Ammon's horn (tissue), 1 donor: Measurements from ENCODE around the gene TSPAN16.

Experiments used
- DNase-seq: peaks from one replicate; pipeline ENCODE4 v3.0.0-alpha.2; 2016; ENCODE audit warnings: low spot score

TSPAN16 gene, protein sequence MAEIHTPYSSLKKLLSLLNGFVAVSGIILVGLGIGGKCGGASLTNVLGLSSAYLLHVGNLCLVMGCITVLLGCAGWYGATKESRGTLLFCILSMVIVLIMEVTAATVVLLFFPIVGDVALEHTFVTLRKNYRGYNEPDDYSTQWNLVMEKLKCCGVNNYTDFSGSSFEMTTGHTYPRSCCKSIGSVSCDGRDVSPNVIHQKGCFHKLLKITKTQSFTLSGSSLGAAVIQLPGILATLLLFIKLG

DNA sequence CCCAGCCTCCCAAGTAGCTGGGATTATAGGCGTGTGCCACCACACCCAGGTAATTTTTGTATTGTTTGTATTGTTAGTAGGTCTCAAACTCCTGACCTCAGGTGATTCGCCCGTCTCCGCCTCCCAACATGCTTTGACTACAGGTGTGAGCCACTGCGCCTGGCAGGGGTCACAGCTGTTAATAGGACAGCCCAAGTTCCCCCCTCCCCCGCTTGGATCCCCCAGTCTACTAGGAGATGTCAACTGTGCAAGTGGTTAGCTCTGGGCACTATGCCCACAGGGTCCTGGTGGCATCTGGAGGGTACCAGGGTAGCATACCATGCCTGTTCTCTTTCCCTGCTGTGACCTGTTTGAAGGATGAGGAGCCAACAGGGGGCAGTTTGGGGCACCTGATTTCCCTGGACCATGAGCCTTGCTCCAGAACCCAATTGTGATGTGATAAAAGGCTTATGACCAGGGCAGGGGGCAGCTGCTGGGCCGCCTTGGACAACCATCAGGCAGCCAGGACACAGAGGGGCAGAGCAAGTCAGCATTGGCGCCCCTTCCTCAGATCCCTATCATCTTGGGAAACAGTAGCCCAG lies at the start of gene TSPAN16:
TSS of gene TSPAN16 (plus strand) at position 496 of the 581 bp plus-strand sequence. CDS start 138 bp downstream, outside the sequence.
- DNase-seq = no peak

GRCh38 chr19:11246941-11247340 lies 49.0 kb upstream of the TSPAN16 start:
- DNase-seq = no peak

GRCh38 chr19:11247391-11247790 lies 48.6 kb upstream of the TSPAN16 start:
- no peak for DNase-seq

DNA sequence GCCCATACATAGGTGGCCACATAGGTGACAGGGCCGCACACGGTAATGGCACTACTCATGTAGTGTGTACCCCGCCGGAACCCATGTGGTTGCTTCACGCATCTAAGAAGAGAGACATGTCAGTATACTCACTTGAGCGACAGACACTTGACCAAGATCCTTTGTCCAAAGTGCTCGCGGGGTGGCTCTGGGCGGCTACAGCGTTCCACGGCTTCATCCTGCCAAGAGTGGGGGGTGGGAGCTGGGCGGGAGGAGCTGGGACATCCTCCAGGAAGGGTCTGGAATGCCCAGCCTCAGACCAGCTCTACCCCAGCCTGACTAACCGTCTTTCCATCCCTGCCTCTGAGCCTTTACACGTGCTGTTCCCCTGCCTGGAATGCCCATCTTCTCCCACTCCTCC lies 48.0 kb upstream of the TSPAN16 start:
- DNase-seq = no peak

- DNase-seq = no peak
Observed at GRCh38 chr19:11248852-11249251, 47.1 kb upstream of the TSPAN16 start.

GRCh38 chr19:11251217-11251616 lies 44.7 kb upstream of the TSPAN16 start:
- DNase-seq = no peak

DNA sequence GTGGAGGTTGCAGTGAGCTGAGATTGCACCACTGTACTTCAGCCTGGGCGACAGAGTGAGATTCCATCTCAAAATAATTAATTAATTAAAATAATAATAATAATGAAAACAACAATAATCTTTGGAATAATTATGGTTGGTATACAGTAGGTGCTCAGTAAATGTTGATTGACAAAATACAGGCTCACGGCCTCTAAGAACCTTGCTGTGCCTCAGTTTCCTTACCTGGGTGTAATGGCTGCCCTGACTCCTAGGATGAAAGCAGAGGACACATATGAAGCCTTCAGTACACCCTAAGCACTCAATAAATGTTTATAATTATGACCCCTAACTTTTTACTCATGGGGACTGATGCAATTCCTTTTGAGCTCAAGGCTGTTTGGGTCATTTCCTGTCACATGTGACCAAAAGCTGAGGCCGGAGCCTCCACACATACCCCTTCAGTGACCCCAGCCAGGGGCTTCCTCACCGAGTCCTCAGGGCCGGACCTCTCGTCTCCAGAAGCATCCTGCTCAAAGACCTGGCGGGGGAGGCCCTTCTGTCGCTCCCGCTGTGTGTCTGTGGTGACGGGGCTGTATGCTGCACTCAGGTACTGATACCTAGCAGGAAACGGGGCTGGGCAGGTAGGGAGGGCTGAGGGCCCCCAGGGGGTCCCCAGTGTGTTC lies 44.2 kb upstream of the TSPAN16 start:
- no peak for DNase-seq

GRCh38 chr19:11252665-11253355 lies 43.1 kb upstream of the TSPAN16 start:
- DNase-seq = no peak

GRCh38 chr19:11254666-11255065 lies 41.3 kb upstream of the TSPAN16 start:
- no peak for DNase-seq

- no peak for DNase-seq
Observed at GRCh38 chr19:11256189-11256588, 39.8 kb upstream of the TSPAN16 start.

DNA sequence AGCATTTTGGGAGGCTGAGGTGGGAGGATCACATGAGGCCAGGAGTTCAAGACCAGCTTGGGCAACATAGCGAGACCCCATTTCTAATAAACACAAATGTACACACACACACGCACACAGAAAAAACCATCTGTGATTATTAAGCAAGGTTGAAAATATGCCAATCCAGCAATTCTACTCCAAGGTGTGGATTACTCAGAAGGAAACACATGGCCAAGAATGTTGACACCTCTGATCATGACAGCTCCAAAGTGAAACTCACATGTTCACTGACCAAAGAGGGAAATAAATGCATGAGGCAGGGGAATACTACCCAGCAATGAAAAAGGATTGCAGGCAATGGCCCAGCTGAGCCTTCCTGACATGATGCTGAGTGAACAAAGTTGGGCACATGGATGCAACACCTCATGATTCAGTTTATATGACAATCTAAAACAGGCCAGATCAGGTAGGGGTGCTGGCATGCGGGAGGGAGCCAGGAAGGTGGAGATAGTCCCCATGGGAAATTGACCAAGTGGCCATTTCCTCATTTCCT lies 38.0 kb upstream of the TSPAN16 start:
- DNase-seq = no peak

GRCh38 chr19:11260996-11261395 lies 35.0 kb upstream of the TSPAN16 start:
- DNase-seq = no peak

DNA sequence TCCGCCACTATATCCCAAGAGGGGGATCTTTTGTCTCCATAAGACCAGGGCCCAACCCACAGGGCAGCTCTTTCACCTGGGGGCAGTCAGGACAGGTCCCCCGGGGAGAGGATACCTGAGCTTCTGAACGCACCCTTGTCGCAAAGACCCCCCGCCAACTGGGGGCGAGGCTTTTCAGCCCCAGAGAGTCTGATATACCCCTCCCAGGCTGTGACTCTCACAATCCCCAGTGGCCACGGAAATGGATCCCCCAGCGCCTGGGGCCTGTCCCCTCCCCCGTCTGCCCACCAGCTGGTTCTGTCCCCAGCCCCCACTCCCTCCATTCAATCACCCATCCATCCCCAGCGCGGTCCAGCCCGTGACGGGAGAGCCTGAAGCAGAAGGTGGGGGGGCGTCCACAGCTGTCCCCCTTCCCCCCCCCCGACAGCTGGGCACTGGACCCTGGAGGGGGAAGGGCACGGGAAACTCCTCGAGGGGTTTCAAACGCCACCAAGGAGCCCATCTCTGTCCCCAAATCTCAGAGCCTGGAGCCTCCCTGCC lies 34.5 kb upstream of the TSPAN16 start:
- DNase-seq = no peak

- DNase-seq = no peak
Observed at GRCh38 chr19:11261971-11262839, 33.8 kb upstream of the TSPAN16 start, which contains the start of gene DOCK6. DOCK6 (minus strand) TSS chr19:11262524; CDS start chr19:11262440, 84 bp downstream.

GRCh38 chr19:11263726-11264125 lies 32.2 kb upstream of the TSPAN16 start:
- no peak for DNase-seq

- no peak for DNase-seq
Observed at GRCh38 chr19:11264452-11265176, 31.3 kb upstream of the TSPAN16 start.

GRCh38 chr19:11265177-11265784 lies 30.7 kb upstream of the TSPAN16 start:
- no peak for DNase-seq

- DNase-seq = no peak
Observed at GRCh38 chr19:11265785-11266236, 30.1 kb upstream of the TSPAN16 start.

- no peak for DNase-seq
Observed at GRCh38 chr19:11267316-11268085, 28.5 kb upstream of the TSPAN16 start.
